Neutrophil (primary cell): ENCODE results near the gene CLEC2D.

Experiments used
- H3K27ac ChIP-seq: fragments of 200-600 bp; sonication (generic); 2 replicates; pipeline ENCODE4 v1.5.1; 2016; ENCODE audit warnings: mild to moderate bottlenecking, moderate library complexity
- H3K27me3 ChIP-seq: fragments of 200-600 bp; sonication (generic); 2 replicates; pipeline ENCODE4 v1.6.0; 2016; ENCODE audit warnings: mild to moderate bottlenecking
- H3K36me3 ChIP-seq: fragments of 200-600 bp; sonication (generic); 2 replicates; pipeline ENCODE4 v1.5.1; 2017
- H3K4me1 ChIP-seq, 2 experiments: fragments of 200-600 bp in 1 of 2; sonication (generic) in 1 of 2; 1 replicate in 1 of 2; 2 replicates in 1 of 2; pipeline versions ENCODE4 v1.5.1 to v1.6.1; 2013 to 2016; ENCODE audit warnings: low read depth in 1 of 2, low read length in 1 of 2, mild to moderate bottlenecking in 1 of 2, moderate library complexity in 1 of 2; ENCODE audit not compliant: control insufficient read depth in 1 of 2, insufficient read depth in 1 of 2
- H3K4me3 ChIP-seq, 2 experiments: fragments of 200-600 bp in 1 of 2; sonication (generic) in 1 of 2; 1 replicate in 1 of 2; 2 replicates in 1 of 2; pipeline ENCODE4 v1.5.1; 2013 to 2016; ENCODE audit warnings: low read depth in 1 of 2, low read length in 1 of 2, mild to moderate bottlenecking in 1 of 2, moderate library complexity in 1 of 2
- H3K9me3 ChIP-seq: fragments of 200-600 bp; sonication (generic); 2 replicates; pipeline ENCODE4 v1.5.1; 2016
- CTCF ChIP-seq: fragments of 200-600 bp; sonication (generic); IDR thresholded peaks from 2 replicates; pipeline ENCODE4 v1.5.1; 2016; ENCODE audit warnings: antibody characterized with exemption

CLEC2D gene

GRCh38 chr12:9669534-9669933 lies at the start of gene CLEC2D:
CLEC2D (plus strand) TSS chr12:9669713; CDS start chr12:9669735, 22 bp downstream.
- peaks cover 46% of the 10 kb centered on the region for H3K36me3 ChIP-seq
- H3K4me1 ChIP-seq: peaks cover 0 to 6% of the 10 kb centered on the region in 2 experiments
- TF ChIP-seq CTCF: no peak
- no peaks in the 10 kb centered on the region for H3K27me3 ChIP-seq
- H3K9me3 ChIP-seq: no peaks in the 10 kb centered on the region
- no peak within 1 kb of the TSS for H3K27ac ChIP-seq
- no peak within 1 kb of the TSS for H3K4me3 ChIP-seq

- no peak for TF ChIP-seq CTCF
Observed at GRCh38 chr12:9625019-9625418, 44.5 kb upstream of the CLEC2D start.

GRCh38 chr12:9626291-9626690 lies 43.2 kb upstream of the CLEC2D start:
- no peak overlapping the region for H3K4me3 ChIP-seq
- H3K36me3 ChIP-seq: no peaks in the 10 kb centered on the region
- no peaks in the 10 kb centered on the region for H3K9me3 ChIP-seq
- no peaks in the 10 kb centered on the region for H3K4me1 ChIP-seq
- no peaks in the 10 kb centered on the region for H3K27me3 ChIP-seq
- H3K27ac ChIP-seq: no peak overlapping the region
- TF ChIP-seq CTCF: no peak

More at GRCh38 chr12:9625019-9625418, 44.5 kb upstream of the CLEC2D start:
- Histone ChIP-seq H3K9me3 (no peaks in the 10 kb centered on the region), H3K27ac (no peak overlapping the region), H3K36me3 (no peaks in the 10 kb centered on the region), H3K4me3 (no peak overlapping the region), H3K27me3 (no peaks in the 10 kb centered on the region), H3K4me1 (no peaks in the 10 kb centered on the region)

GRCh38 chr12:9626821-9627220 lies 42.7 kb upstream of the CLEC2D start:
- H3K36me3 ChIP-seq: no peaks in the 10 kb centered on the region
- no peak overlapping the region for H3K27ac ChIP-seq
- H3K4me3 ChIP-seq: no peak overlapping the region
- no peaks in the 10 kb centered on the region for H3K27me3 ChIP-seq
- no peaks in the 10 kb centered on the region for H3K4me1 ChIP-seq
- no peak for TF ChIP-seq CTCF
- no peaks in the 10 kb centered on the region for H3K9me3 ChIP-seq

GRCh38 chr12:9632766-9633165 lies 36.7 kb upstream of the CLEC2D start:
- TF ChIP-seq CTCF: no peak
- H3K36me3 ChIP-seq: no peaks in the 10 kb centered on the region
- H3K4me3 ChIP-seq: no peak overlapping the region
- H3K9me3 ChIP-seq: no peaks in the 10 kb centered on the region
- H3K4me1 ChIP-seq: peaks cover 24 to 25% of the 10 kb centered on the region in 2 experiments
- no peak overlapping the region for H3K27ac ChIP-seq
- H3K27me3 ChIP-seq: no peaks in the 10 kb centered on the region
